Peyer's patch (tissue), 4 donors: ENCODE measurements around the gene ASB3.

Experiments
- POLR2A ChIP-seq, 2 donors: fragments of 450-650 bp; IDR thresholded peaks; one replicate each; pipeline ENCODE4 v1.5.1; 2017; ENCODE audit warnings: antibody characterized with exemption in 2 of 2, mild to moderate bottlenecking in 2 of 2, moderate library complexity in 2 of 2
- TF ChIP-seq, protein P1 (sequence below), 6 experiments: fragments of 450-650 bp in 4 of 6; fragments of 200-600 bp in 2 of 6; sonication (generic) in 1 of 6; IDR thresholded peaks; one replicate each; pipeline ENCODE4 v1.5.1; 2017 to 2019; ENCODE audit warnings: antibody characterized with exemption in 6 of 6, mild to moderate bottlenecking in 3 of 6, moderate library complexity in 1 of 6

DNA sequence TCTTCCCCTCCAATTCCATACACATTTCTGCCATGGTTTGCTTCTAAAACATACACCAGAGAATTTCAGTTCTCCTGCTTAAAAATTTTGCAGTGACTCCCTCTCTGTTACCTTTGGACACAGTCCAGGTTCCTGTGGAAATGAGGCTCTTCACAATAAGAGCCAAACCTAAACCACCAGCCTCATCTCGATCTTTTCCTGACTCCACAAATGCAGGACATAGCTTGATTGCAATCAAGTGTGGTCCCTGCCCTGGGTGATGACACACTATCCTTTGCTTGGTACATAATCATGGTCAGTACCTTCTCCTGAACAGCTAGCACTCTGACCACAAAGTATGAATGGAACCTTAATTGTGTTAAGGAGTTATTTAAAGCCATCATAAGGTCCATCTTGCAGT lies 154.0 kb downstream of the ASB3 start:
- TF ChIP-seq, protein P1, sequence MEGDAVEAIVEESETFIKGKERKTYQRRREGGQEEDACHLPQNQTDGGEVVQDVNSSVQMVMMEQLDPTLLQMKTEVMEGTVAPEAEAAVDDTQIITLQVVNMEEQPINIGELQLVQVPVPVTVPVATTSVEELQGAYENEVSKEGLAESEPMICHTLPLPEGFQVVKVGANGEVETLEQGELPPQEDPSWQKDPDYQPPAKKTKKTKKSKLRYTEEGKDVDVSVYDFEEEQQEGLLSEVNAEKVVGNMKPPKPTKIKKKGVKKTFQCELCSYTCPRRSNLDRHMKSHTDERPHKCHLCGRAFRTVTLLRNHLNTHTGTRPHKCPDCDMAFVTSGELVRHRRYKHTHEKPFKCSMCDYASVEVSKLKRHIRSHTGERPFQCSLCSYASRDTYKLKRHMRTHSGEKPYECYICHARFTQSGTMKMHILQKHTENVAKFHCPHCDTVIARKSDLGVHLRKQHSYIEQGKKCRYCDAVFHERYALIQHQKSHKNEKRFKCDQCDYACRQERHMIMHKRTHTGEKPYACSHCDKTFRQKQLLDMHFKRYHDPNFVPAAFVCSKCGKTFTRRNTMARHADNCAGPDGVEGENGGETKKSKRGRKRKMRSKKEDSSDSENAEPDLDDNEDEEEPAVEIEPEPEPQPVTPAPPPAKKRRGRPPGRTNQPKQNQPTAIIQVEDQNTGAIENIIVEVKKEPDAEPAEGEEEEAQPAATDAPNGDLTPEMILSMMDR (IDR thresholded peaks at IDR 0.05), result no peak
- TF ChIP-seq POLR2A (IDR thresholded peaks at IDR 0.05), result no peak
